ENCODE data around the gene VCX2. TPM values are rescaled to one million over a fixed set of nuclear protein-coding genes. Genes with fewer than 3 reads are reported as not detected.

Gene VCX2
- polyA plus RNA-seq, 3 donors = not detected

DNA sequence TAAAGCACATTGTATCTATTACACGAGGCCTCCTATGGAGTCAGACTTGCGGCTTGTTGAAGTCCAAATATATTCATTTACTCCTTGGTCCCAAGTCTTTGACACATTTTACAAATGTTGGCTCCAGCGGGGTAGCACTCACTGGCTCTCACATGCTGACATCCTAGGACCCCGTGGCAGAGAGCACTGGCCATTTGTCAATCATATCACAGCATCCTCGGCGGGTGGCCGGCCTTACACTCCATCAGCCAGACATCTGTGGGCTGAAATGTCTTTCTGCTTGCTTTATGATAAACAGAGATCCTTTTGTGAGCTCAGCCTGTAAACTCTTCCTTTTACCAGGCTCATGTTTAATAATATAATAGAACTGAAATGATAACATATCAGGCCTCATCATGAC lies 25.7 kb upstream of the VCX2 start:
- Mint-ChIP-seq H3K9me3 (peaks cover 0 to 11% (median 8%) of the 10 kb centered on the region in 7 donors), H3K27me3 (ENCODE audit: low read depth in 3 of 3) (peaks cover 0 to 3% (median 0%) of the 10 kb centered on the region in 3 donors), H3K36me3 (no peaks in the 10 kb centered on the region), H3K4me1 (no peaks in the 10 kb centered on the region), H3K4me3 (no peak overlapping the region), H3K27ac (no peak overlapping the region)
- no peak overlapping the region for H2AFZ ChIP-seq (ENCODE audit: insufficient read depth, low read depth, low read length, poor library complexity, severe bottlenecking)
- no peak overlapping the region for H3K9ac ChIP-seq (ENCODE audit: insufficient read depth, low read length, poor library complexity, severe bottlenecking)
- H3K36me3 ChIP-seq (replicated peaks in 1 of 2; ENCODE audit: control insufficient read depth in 1 of 2, insufficient read depth in 2 of 2, low read length in 2 of 2) = no peaks in the 10 kb centered on the region
- peaks cover 0 to 4% of the 10 kb centered on the region in 2 donors for H3K9me3 ChIP-seq (replicated peaks in 1 of 2; ENCODE audit: control insufficient read depth in 1 of 2, insufficient read depth in 1 of 2, low read length in 2 of 2)
- no peaks in the 10 kb centered on the region for H4K20me1 ChIP-seq (ENCODE audit: insufficient read depth, low read length)
- no peaks in the 10 kb centered on the region for H3K27me3 ChIP-seq (ENCODE audit: control insufficient read depth in 2 of 2, insufficient read depth in 2 of 2, low read length in 2 of 2)
- intact Hi-C loops (cut with micrococcal nuclease) = no loop called here
- no peaks in the 10 kb centered on the region for H3K4me1 ChIP-seq (ENCODE audit: control insufficient read depth in 1 of 2, insufficient read depth in 2 of 2, low read length in 2 of 2)
- H3K4me2 ChIP-seq (replicated peaks; ENCODE audit: extremely low read depth, low read length, poor library complexity, severe bottlenecking) = no peak overlapping the region
- no peak overlapping the region for H3K27ac ChIP-seq (ENCODE audit: low read depth in 1 of 2, low read length in 2 of 2)
- DNase-seq = no peak
- no peaks in the 10 kb centered on the region for H3K79me2 ChIP-seq (ENCODE audit: insufficient read depth, low read length)
- H3K4me3 ChIP-seq (replicated peaks in 1 of 3; ENCODE audit: low read depth in 2 of 3, low read length in 3 of 3) = no peak overlapping the region
- TF ChIP-seq, protein P1, sequence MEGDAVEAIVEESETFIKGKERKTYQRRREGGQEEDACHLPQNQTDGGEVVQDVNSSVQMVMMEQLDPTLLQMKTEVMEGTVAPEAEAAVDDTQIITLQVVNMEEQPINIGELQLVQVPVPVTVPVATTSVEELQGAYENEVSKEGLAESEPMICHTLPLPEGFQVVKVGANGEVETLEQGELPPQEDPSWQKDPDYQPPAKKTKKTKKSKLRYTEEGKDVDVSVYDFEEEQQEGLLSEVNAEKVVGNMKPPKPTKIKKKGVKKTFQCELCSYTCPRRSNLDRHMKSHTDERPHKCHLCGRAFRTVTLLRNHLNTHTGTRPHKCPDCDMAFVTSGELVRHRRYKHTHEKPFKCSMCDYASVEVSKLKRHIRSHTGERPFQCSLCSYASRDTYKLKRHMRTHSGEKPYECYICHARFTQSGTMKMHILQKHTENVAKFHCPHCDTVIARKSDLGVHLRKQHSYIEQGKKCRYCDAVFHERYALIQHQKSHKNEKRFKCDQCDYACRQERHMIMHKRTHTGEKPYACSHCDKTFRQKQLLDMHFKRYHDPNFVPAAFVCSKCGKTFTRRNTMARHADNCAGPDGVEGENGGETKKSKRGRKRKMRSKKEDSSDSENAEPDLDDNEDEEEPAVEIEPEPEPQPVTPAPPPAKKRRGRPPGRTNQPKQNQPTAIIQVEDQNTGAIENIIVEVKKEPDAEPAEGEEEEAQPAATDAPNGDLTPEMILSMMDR (IDR thresholded peaks at IDR 0.05) = no peak
- 100% methylated on average over 3 of the region's 7 CpGs for WGBS (ENCODE audit: insufficient coverage)

DNA sequence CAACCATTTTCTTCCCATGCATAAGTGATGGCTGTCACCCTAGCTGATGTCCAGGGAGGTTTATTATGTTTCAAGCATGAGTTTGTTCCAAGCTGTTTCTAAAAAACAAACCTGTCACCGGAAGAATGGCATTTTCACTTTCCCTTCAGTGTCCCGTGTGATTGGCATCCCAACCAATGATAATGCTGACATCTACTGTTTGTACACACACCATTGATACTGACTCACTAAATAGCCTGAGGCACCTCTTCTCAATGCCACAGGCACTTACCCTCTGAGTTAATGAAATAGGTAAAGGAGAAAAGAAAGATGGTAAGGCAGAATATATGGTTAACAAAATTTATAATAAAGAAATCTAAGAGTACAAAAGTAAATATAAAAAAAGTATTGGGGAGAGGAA lies 23.1 kb upstream of the VCX2 start:
- no peaks in the 10 kb centered on the region for H3K36me3 Mint-ChIP-seq
- Histone ChIP-seq H3K4me3 (replicated peaks in 1 of 3; ENCODE audit: low read depth in 2 of 3, low read length in 3 of 3) (no peak overlapping the region), H2AFZ (ENCODE audit: insufficient read depth, low read depth, low read length, poor library complexity, severe bottlenecking) (no peak overlapping the region), H3K4me2 (replicated peaks; ENCODE audit: extremely low read depth, low read length, poor library complexity, severe bottlenecking) (no peak overlapping the region), H3K9ac (ENCODE audit: insufficient read depth, low read length, poor library complexity, severe bottlenecking) (no peak overlapping the region), H3K9me3 (replicated peaks in 1 of 2; ENCODE audit: control insufficient read depth in 1 of 2, insufficient read depth in 1 of 2, low read length in 2 of 2) (peaks cover 0 to 4% of the 10 kb centered on the region in 2 donors), H3K27me3 (ENCODE audit: control insufficient read depth in 2 of 2, insufficient read depth in 2 of 2, low read length in 2 of 2) (no peaks in the 10 kb centered on the region), H3K27ac (ENCODE audit: low read depth in 1 of 2, low read length in 2 of 2) (no peak overlapping the region), H3K36me3 (replicated peaks in 1 of 2; ENCODE audit: control insufficient read depth in 1 of 2, insufficient read depth in 2 of 2, low read length in 2 of 2) (no peaks in the 10 kb centered on the region), H3K4me1 (ENCODE audit: control insufficient read depth in 1 of 2, insufficient read depth in 2 of 2, low read length in 2 of 2) (no peaks in the 10 kb centered on the region), H3K79me2 (ENCODE audit: insufficient read depth, low read length) (no peaks in the 10 kb centered on the region), H4K20me1 (ENCODE audit: insufficient read depth, low read length) (no peaks in the 10 kb centered on the region)
- H3K4me1 Mint-ChIP-seq = no peaks in the 10 kb centered on the region
- intact Hi-C loops (cut with micrococcal nuclease) = no loop called here
- TF ChIP-seq, protein P1 (IDR thresholded peaks at IDR 0.05) = no peak
- H3K27ac Mint-ChIP-seq = no peak overlapping the region
- H3K9me3 Mint-ChIP-seq = peaks cover 2 to 12% (median 7%) of the 10 kb centered on the region in 7 donors
- H3K27me3 Mint-ChIP-seq (ENCODE audit: low read depth in 3 of 3) = peaks cover 0 to 3% (median 0%) of the 10 kb centered on the region in 3 donors
- no peak overlapping the region for H3K4me3 Mint-ChIP-seq
- DNase-seq = no peak
- WGBS (ENCODE audit: insufficient coverage) = 100% methylated on average over 2 of the region's 2 CpGs

Measured in CD14-positive monocyte (primary cell).